Breast epithelium (tissue), 4 donors: ENCODE measurements around the gene CORO1C. TPM values are rescaled to one million over a fixed set of nuclear protein-coding genes. Genes with fewer than 3 reads are reported as not detected.

Experiments
- DNase-seq, 2 donors: peaks; one replicate each; pipeline ENCODE4 v3.0.0-alpha.2; 2019; ENCODE audit warnings: low spot score in 2 of 2
- H3K27ac ChIP-seq, 2 donors: fragments of 200-600 bp; sonication (generic) in 1 of 2; one replicate each; pipeline ENCODE4 v1.5.1; 2016 to 2019; ENCODE audit warnings: mild to moderate bottlenecking in 1 of 2
- H3K27me3 ChIP-seq, 2 donors: fragments of 200-600 bp; sonication (generic) in 1 of 2; one replicate each; pipeline versions ENCODE4 v1.5.1 to v1.6.0; 2017 to 2019; ENCODE audit warnings: control low read depth in 1 of 2, mild to moderate bottlenecking in 1 of 2
- H3K36me3 ChIP-seq: fragments of 200-600 bp; one replicate; pipeline ENCODE4 v1.5.1; 2019
- H3K4me1 ChIP-seq, 2 donors: fragments of 200-600 bp; sonication (generic); one replicate each; pipeline ENCODE4 v1.5.1; 2016 to 2019; ENCODE audit warnings: control low read depth in 1 of 2
- H3K4me3 ChIP-seq, 3 donors: fragments of 200-600 bp; sonication (generic); 1 replicate in 2 of 3; 2 replicates in 1 of 3; pipeline ENCODE4 v1.5.1; 2016 to 2019; ENCODE audit warnings: mild to moderate bottlenecking in 3 of 3, moderate library complexity in 2 of 3
- H3K9me3 ChIP-seq, 2 donors: fragments of 200-600 bp; sonication (generic) in 1 of 2; one replicate each; pipeline ENCODE4 v1.5.1; 2016 to 2019; ENCODE audit warnings: control low read depth in 1 of 2
- POLR2A ChIP-seq: fragments of 450-650 bp; IDR thresholded peaks from one replicate; pipeline ENCODE4 v1.6.1; 2016; ENCODE audit warnings: antibody characterized with exemption, mild to moderate bottlenecking, moderate library complexity
- POLR2AphosphoS5 ChIP-seq, 3 donors: sonication (generic); formaldehyde crosslinking; IDR thresholded peaks; one replicate each; pipeline ENCODE4 v1.6.1; 2017; ENCODE audit warnings: antibody characterized with exemption in 3 of 3
- intact Hi-C: fragments of 100-400 bp; cut with DNase I; formaldehyde crosslinking; loops from one replicate; pipeline ENCODE4 v1.15.1; 2023; ENCODE audit warnings: low total_unique reads
- total RNA-seq, 3 donors: library from RNA; depleted of rRNA; stranded (reverse); fragments of >200 nt; gene quantifications; one replicate each; pipeline ENCODE4 v1.1.0, GENCODE V29; 2016
- TF ChIP-seq, protein P1 (sequence below), 3 donors: fragments of 450-650 bp; IDR thresholded peaks; one replicate each; pipeline ENCODE4 v1.5.1; 2016 to 2017; ENCODE audit warnings: antibody characterized with exemption in 3 of 3, mild to moderate bottlenecking in 3 of 3, moderate library complexity in 3 of 3

Gene CORO1C
- total RNA-seq, 3 donors from 2014 or later: 121 to 155 (median 149) TPM

DNA sequence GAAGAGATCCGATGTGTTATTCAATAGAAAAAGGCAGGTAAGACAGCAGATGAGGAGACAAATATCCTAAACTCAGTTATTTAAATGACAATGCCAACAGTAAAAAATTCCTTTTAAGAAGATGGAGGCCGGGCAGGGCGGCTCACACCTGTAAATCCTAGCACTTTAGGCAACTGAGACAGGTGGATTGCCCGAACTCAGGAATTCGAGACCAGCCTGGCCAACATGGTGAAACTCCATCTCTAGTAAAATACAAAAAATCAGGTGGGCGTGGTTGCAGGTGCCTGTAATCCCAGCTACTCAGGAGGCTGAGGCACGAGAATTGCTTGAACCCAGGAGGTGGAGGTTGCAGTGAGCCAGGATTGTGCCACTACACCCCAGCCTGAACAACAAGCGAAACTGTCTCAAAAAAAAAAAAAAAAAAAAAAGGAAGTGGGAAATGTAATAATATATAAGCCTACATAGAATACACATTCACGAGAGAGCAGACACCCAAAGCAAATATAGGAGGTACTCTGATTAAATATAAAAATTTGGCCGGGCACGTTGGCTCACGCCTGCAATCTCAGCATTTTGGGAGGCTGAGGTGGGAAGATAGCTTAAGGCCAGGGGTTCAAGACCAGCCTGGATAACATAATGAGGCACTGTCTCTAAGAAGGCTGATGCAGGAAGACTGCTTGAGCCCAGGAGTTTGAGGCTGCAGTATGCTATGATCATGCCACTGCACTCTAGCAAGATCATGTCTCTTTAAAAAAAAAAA, 19.0 kb downstream of the CORO1C start:
- DNase-seq: no peak
- Histone ChIP-seq H3K27ac (no peak overlapping the region), H3K27me3 (no peaks in the 10 kb centered on the region), H3K4me1 (no peaks in the 10 kb centered on the region), H3K4me3 (no peak overlapping the region), H3K36me3 (no peaks in the 10 kb centered on the region), H3K9me3 (no peaks in the 10 kb centered on the region)
- TF ChIP-seq POLR2AphosphoS5 (IDR thresholded peaks at IDR 0.05) (no peak), POLR2A (no peak)
- TF ChIP-seq, protein P1, sequence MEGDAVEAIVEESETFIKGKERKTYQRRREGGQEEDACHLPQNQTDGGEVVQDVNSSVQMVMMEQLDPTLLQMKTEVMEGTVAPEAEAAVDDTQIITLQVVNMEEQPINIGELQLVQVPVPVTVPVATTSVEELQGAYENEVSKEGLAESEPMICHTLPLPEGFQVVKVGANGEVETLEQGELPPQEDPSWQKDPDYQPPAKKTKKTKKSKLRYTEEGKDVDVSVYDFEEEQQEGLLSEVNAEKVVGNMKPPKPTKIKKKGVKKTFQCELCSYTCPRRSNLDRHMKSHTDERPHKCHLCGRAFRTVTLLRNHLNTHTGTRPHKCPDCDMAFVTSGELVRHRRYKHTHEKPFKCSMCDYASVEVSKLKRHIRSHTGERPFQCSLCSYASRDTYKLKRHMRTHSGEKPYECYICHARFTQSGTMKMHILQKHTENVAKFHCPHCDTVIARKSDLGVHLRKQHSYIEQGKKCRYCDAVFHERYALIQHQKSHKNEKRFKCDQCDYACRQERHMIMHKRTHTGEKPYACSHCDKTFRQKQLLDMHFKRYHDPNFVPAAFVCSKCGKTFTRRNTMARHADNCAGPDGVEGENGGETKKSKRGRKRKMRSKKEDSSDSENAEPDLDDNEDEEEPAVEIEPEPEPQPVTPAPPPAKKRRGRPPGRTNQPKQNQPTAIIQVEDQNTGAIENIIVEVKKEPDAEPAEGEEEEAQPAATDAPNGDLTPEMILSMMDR (IDR thresholded peaks at IDR 0.05): no peak
- intact Hi-C loops: no loop called here

DNA sequence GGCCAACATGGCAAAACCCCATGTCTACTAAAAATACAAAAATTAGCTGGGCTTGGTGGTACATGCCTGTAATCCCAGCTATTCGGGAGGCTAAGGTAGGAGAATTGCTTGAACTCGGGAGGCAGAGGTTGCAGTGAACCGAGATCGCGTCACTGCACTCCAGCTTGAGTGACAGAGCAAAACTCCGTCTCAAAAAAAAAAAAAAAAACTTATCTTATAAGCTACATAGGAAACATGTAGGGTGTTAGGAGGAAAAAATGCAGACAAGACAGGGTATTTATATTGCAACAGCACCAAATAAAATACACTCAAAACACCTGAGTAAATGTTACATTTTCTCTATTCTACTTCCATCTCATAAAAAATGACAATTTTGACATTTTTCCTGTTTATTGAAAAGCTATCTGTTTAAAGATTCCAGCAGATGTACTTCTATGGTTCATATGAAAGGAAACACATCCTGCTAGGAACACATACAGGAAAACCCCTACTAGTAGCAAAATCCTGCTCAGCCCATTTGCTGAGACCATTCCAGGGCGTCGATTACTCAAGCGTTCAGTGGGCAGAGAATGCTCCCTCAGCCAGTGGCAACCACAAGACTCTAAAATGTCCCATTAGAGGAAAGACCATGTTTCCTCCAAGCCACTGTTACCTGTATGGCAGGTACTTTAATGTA, 19.7 kb downstream of the CORO1C start:
- TF ChIP-seq POLR2AphosphoS5 (IDR thresholded peaks at IDR 0.05) (no peak), POLR2A (no peak)
- TF ChIP-seq, protein P1 (IDR thresholded peaks at IDR 0.05): no peak
- Histone ChIP-seq H3K4me1 (no peaks in the 10 kb centered on the region), H3K36me3 (no peaks in the 10 kb centered on the region), H3K27me3 (no peaks in the 10 kb centered on the region), H3K9me3 (no peaks in the 10 kb centered on the region), H3K4me3 (no peak overlapping the region), H3K27ac (no peak overlapping the region)
- no peak for DNase-seq
- intact Hi-C loops: no loop called here

DNA sequence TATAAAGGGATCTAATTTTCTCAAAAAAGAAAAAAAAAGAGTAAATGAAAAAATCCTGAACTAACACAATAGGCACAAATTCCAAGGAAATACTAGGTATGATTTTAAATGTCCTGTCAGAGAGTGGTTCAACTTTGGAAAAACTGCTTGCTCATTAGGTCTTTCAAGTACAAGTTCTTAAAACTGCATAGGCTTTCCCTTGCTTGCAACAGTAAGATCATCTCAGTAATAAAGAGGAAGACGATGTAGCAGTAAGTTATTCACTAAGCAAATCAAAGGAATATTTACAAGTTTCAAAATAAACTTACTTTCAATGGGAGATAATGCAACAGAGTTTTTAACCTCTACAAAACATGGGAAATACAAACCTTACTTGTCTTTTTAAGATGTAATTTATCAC, 21.6 kb downstream of the CORO1C start:
- Histone ChIP-seq H3K4me1 (no peaks in the 10 kb centered on the region), H3K27me3 (no peaks in the 10 kb centered on the region), H3K36me3 (no peaks in the 10 kb centered on the region), H3K4me3 (no peak overlapping the region), H3K27ac (no peak overlapping the region), H3K9me3 (no peaks in the 10 kb centered on the region)
- intact Hi-C loops: no loop called here
- TF ChIP-seq POLR2A (no peak), POLR2AphosphoS5 (IDR thresholded peaks at IDR 0.05) (no peak)
- TF ChIP-seq, protein P1 (IDR thresholded peaks at IDR 0.05): no peak
- no peak for DNase-seq

DNA sequence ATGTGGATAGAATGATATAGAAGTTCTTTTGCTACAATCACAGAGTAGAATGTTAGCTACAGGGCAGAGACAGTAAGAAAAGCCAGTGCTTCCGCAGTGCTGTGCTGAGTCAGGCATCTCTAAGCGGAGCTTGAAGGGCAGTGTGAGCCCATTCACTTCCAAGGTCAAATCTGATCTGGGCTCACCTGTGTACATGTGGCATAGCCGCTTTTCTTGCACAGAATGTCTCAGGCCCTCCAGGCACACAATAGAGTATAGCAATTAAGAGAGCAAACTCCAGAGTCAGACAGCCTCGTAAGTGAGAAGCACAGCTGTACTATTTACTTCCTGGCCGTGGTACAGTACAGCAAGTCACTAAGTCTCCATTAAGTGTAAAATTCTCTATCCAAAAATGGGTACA, 26.8 kb downstream of the CORO1C start:
- Histone ChIP-seq H3K9me3 (no peaks in the 10 kb centered on the region), H3K4me1 (peaks cover 0 to 12% of the 10 kb centered on the region in 2 donors), H3K27ac (no peak overlapping the region), H3K4me3 (no peak overlapping the region), H3K27me3 (no peaks in the 10 kb centered on the region), H3K36me3 (no peaks in the 10 kb centered on the region)
- TF ChIP-seq, protein P1 (IDR thresholded peaks at IDR 0.05): no peak
- no peak for TF ChIP-seq POLR2A
- TF ChIP-seq POLR2AphosphoS5 (IDR thresholded peaks at IDR 0.05): no peak
- DNase-seq: no peak
- intact Hi-C loops: no loop called here

DNA sequence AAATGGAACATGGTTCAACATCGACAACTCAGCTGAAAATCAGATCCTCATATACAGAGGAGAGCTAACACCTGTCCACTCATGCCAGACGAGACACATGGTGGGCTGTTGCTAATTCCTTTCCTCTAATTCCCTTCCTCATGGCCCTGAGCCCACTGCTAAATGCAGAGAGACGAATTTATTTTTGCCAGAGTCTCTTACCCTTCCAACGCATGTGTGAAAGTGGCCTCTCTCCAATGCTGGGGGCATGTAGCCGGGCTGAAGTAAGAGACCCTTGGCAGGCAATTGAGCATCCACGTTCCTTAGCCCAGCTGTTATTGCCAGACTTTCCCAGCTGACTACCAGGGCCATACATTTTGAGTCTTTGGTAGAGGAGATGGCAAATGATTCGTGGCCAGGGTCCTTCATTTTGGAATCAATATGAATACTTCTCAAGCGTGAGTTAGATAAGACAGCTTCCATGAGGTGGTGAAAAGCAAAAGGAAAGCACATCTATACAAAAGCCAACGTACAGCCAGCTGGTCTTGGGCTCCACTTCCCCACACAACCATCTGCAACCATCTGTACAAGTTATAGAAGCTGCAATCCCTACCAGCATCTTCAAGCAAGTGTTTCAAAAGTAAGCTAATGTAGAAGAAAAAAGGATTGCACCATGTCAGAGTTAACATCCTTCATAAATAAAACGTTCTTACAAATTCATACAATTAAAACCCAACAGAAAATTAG, 28.6 kb downstream of the CORO1C start:
- intact Hi-C loops: no loop called here

More for the DNA sequence above, 28.6 kb downstream of the CORO1C start:
- TF ChIP-seq POLR2AphosphoS5 (IDR thresholded peaks at IDR 0.05) (no peak), POLR2A (no peak)
- TF ChIP-seq, protein P1 (IDR thresholded peaks at IDR 0.05): no peak
- Histone ChIP-seq H3K4me3 (no peak overlapping the region), H3K9me3 (no peaks in the 10 kb centered on the region), H3K27me3 (no peaks in the 10 kb centered on the region), H3K27ac (peak overlapping the region; percentile 27 to 71), H3K4me1 (peaks cover 0 to 12% of the 10 kb centered on the region in 2 donors), H3K36me3 (no peaks in the 10 kb centered on the region)
- no peak for DNase-seq
